Mucosa of rectum (tissue), 2 donors: ENCODE data around the gene TSPAN7.

Experiments used
- H3K27ac ChIP-seq, 2 donors: one replicate each; pipeline ENCODE4 v1.7.0; 2013; ENCODE audit warnings: inconsistent platforms in 2 of 2, low read depth in 2 of 2, low read length in 2 of 2
- H3K27me3 ChIP-seq, 2 donors: one replicate each; pipeline ENCODE4 v1.7.0; 2013; ENCODE audit warnings: low read length in 2 of 2; ENCODE audit not compliant: control insufficient read depth in 2 of 2, insufficient read depth in 2 of 2
- H3K36me3 ChIP-seq, 2 donors: one replicate each; pipeline ENCODE4 v1.7.0; 2013; ENCODE audit warnings: low read length in 2 of 2; ENCODE audit not compliant: control insufficient read depth in 2 of 2, insufficient read depth in 2 of 2
- H3K4me1 ChIP-seq, 2 donors: one replicate each; pipeline ENCODE4 v1.7.0; 2013; ENCODE audit warnings: low read length in 2 of 2, mild to moderate bottlenecking in 1 of 2; ENCODE audit not compliant: control insufficient read depth in 2 of 2, insufficient read depth in 2 of 2
- H3K4me3 ChIP-seq, 2 donors: one replicate each; pipeline ENCODE4 v1.7.0; 2013; ENCODE audit warnings: low read length in 2 of 2
- H3K9ac ChIP-seq, 2 donors: one replicate each; pipeline ENCODE4 v1.7.0; 2013; ENCODE audit warnings: low read length in 2 of 2, low read depth in 1 of 2, mild to moderate bottlenecking in 1 of 2
- H3K9me3 ChIP-seq, 2 donors: one replicate each; pipeline ENCODE4 v1.7.0; 2013; ENCODE audit warnings: low read length in 2 of 2; ENCODE audit not compliant: control insufficient read depth in 2 of 2
- donor health status: healthy.
- donor health status: Normal muscosa, but diverticular disease.

Gene TSPAN7

DNA sequence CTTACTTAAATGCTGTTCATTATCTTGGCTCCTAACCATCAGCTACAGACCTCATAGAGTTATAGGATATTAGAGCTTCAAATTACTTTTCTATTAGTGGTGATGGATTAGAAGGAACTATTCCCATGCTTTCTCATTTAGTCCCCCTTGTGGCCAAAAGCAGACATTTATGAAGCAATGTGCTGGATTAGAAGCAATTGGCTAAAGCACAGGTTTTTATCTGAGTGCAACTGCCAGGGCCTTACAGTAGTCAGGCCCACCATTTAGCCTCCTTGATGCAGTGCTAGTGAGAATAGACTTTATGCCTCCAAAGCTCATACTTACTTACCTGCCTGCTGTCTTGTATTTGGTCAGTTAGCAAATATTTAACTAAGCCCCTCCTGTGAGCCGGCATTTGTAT, 93.0 kb downstream of the TSPAN7 start:
- H3K27ac ChIP-seq, result no peak overlapping the region
- H3K4me3 ChIP-seq, result no peak overlapping the region
- H3K9ac ChIP-seq, result no peak overlapping the region
- peaks cover 0 to 4% of the 10 kb centered on the region in 2 donors for H3K27me3 ChIP-seq
- no peaks in the 10 kb centered on the region for H3K4me1 ChIP-seq
- H3K36me3 ChIP-seq, result no peaks in the 10 kb centered on the region
- H3K9me3 ChIP-seq, result no peaks in the 10 kb centered on the region

- H3K36me3 ChIP-seq, result no peaks in the 10 kb centered on the region
- H3K27ac ChIP-seq, result no peak overlapping the region
- no peak overlapping the region for H3K9ac ChIP-seq
- H3K4me1 ChIP-seq, result no peaks in the 10 kb centered on the region
- no peak overlapping the region for H3K4me3 ChIP-seq
- no peaks in the 10 kb centered on the region for H3K9me3 ChIP-seq
- H3K27me3 ChIP-seq, result peaks cover 0 to 5% of the 10 kb centered on the region in 2 donors
These were observed 95.1 kb downstream of the TSPAN7 start for GRCh38 chrX:38656350-38656915.

GRCh38 chrX:38657562-38657961, 96.2 kb downstream of the TSPAN7 start:
- Histone ChIP-seq H3K27ac (no peak overlapping the region), H3K9ac (no peak overlapping the region), H3K27me3 (peaks cover 3% of the 10 kb centered on the region in 2 donors), H3K9me3 (no peaks in the 10 kb centered on the region), H3K4me1 (peaks cover 0 to 4% of the 10 kb centered on the region in 2 donors), H3K36me3 (no peaks in the 10 kb centered on the region), H3K4me3 (no peak overlapping the region)

DNA sequence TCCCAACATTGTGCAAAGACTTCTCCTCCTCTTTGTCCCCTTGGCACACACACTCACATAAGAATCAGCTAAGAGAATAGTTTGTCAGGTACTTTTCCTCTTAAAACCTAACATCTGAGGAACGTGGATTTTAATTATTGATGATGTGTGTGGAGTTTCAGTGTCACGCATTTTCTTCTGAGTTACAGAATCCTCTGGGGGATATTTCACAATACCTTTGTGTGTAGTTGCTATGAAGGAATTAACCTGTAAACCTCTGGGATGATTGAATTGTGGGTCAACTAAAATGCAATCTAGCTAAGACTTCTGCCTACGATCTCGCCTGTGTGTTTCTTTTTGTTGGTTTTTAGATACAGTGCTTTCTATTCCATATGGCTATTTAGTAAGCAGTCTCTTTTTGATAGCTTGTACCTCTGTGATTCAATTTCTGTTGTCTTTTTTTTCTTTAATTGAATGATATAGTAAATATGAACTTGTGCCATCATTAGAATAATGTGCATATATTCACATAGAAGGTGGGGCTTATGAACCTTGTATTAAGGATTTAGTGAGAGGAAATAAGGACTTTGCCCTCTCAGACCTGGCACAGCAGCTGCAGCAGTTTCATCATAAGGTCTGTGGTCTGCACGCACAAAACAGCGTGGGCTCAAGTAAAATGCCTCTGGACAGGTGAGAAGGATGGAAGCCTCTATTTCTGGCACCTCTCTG, 99.2 kb downstream of the TSPAN7 start:
- H3K27me3 ChIP-seq, result peaks cover 3% of the 10 kb centered on the region in 2 donors
- H3K9me3 ChIP-seq, result no peaks in the 10 kb centered on the region
- no peaks in the 10 kb centered on the region for H3K36me3 ChIP-seq
- H3K9ac ChIP-seq, result no peak overlapping the region
- no peak overlapping the region for H3K27ac ChIP-seq
- H3K4me1 ChIP-seq, result peaks cover 0 to 4% of the 10 kb centered on the region in 2 donors
- no peak overlapping the region for H3K4me3 ChIP-seq

DNA sequence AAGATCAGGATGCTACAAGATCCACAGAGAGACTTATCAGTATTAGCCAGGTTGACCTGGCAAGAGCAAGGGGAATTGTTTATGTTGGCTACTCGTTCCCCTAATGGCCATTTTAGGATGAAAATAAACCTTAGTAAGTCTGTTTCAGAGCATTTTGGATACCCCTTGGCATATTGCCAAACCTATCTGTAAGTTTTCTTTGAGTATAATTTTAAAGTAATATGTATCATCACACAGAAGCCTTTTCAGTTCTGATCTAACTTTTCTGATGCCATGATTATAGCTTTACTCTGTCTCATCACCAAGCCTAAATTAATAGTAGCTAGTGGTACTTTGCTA, 99.7 kb downstream of the TSPAN7 start:
- peaks cover 3% of the 10 kb centered on the region in 2 donors for H3K27me3 ChIP-seq
- H3K4me1 ChIP-seq, result peaks cover 0 to 4% of the 10 kb centered on the region in 2 donors
- no peaks in the 10 kb centered on the region for H3K9me3 ChIP-seq
- no peak overlapping the region for H3K4me3 ChIP-seq
- H3K36me3 ChIP-seq, result no peaks in the 10 kb centered on the region
- H3K27ac ChIP-seq, result no peak overlapping the region
- no peak overlapping the region for H3K9ac ChIP-seq

DNA sequence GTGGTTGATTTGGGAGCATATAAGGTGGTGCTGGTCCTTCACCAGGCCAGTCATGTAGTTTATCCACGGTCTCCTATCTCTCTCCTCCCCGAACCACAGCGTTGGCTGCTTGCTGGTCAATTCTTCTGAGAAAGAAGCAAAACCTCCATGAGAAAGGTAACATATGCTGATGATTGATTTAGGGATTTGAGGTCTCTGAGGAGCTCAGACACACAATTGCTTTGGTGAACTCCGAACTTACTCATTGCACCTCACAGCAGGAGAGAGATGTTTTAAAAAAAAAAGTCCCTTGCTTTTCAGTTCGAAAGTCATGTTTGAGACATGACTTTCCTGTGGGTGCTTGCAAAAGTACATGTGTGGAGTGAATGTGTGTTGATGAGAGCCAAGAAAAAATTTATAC, 100.2 kb downstream of the TSPAN7 start:
- Histone ChIP-seq H3K36me3 (no peaks in the 10 kb centered on the region), H3K9ac (no peak overlapping the region), H3K4me1 (peaks cover 0 to 4% of the 10 kb centered on the region in 2 donors), H3K27me3 (peaks cover 3% of the 10 kb centered on the region in 2 donors), H3K27ac (no peak overlapping the region), H3K4me3 (no peak overlapping the region), H3K9me3 (no peaks in the 10 kb centered on the region)

- no peak overlapping the region for H3K4me3 ChIP-seq
- no peaks in the 10 kb centered on the region for H3K9me3 ChIP-seq
- peaks cover 3% of the 10 kb centered on the region in 2 donors for H3K27me3 ChIP-seq
- no peak overlapping the region for H3K27ac ChIP-seq
- H3K4me1 ChIP-seq, result peaks cover 0 to 4% of the 10 kb centered on the region in 2 donors
- no peaks in the 10 kb centered on the region for H3K36me3 ChIP-seq
- no peak overlapping the region for H3K9ac ChIP-seq
These were observed 101.3 kb downstream of the TSPAN7 start for GRCh38 chrX:38662640-38663039.

DNA sequence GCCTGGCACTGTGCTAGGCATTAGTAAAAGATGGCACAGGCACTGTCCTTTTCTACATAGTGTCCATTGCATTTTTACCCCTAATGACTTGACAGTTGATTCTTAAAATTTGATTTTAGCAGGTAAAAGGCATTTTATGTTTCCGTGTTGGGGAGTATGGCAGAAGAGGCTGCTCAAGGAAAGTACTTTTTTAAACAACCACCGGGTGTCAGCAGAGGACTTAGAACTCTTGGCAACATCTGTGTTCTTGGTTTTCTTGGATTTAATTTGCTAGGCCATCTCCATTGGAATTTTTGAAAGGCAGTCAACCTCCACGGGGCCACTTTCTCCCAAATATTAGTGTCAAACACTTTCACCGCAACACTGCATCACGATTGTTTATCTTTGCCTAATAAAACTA, 102.9 kb downstream of the TSPAN7 start:
- no peaks in the 10 kb centered on the region for H3K9me3 ChIP-seq
- no peak overlapping the region for H3K4me3 ChIP-seq
- peaks cover 0 to 4% of the 10 kb centered on the region in 2 donors for H3K4me1 ChIP-seq
- H3K36me3 ChIP-seq, result no peaks in the 10 kb centered on the region
- peaks cover 3% of the 10 kb centered on the region in 2 donors for H3K27me3 ChIP-seq
- H3K27ac ChIP-seq, result no peak overlapping the region
- H3K9ac ChIP-seq, result no peak overlapping the region

DNA sequence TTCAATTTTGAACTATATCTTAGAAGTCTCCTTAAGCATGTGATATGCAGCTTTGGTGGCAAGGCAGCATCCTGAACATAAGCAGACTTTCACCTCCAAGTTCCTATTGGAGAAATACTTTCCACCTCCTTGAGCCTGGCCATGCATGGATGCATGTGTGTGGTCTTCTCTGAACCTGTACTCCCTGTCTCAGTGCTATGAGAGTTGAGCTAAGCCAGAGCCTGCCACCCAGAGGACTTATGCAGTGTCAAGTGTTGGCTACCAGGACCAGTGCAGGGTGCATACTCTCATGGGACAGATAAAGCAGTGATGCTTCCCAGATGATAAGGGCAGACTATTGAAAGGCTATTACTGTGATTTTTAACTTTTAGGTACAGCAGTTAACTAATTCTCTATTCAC, 105.6 kb downstream of the TSPAN7 start:
- Histone ChIP-seq H3K27me3 (peaks cover 3 to 5% of the 10 kb centered on the region in 2 donors), H3K36me3 (no peaks in the 10 kb centered on the region), H3K27ac (no peak overlapping the region), H3K4me1 (peaks cover 0 to 1% of the 10 kb centered on the region in 2 donors), H3K9ac (no peak overlapping the region), H3K4me3 (no peak overlapping the region), H3K9me3 (no peaks in the 10 kb centered on the region)

GRCh38 chrX:38668771-38669170, 107.4 kb downstream of the TSPAN7 start:
- no peaks in the 10 kb centered on the region for H3K36me3 ChIP-seq
- H3K4me3 ChIP-seq, result no peak overlapping the region
- peaks cover 0 to 5% of the 10 kb centered on the region in 2 donors for H3K27me3 ChIP-seq
- H3K4me1 ChIP-seq, result no peaks in the 10 kb centered on the region
- no peak overlapping the region for H3K27ac ChIP-seq
- H3K9ac ChIP-seq, result no peak overlapping the region
- H3K9me3 ChIP-seq, result no peaks in the 10 kb centered on the region
